Left hindlimb (tissue), 1 donor: ENCODE measurements around the gene FADS2.

Experiments used
- DNase-seq: peaks from one replicate; pipeline ENCODE4 v3.0.0-alpha.2; 2018

FADS2 gene

GRCh38 chr11:61797263-61797944, 30.7 kb upstream of the FADS2 start:
- DNase-seq, result no peak

GRCh38 chr11:61799665-61800284, 28.3 kb upstream of the FADS2 start:
- no peak for DNase-seq

- DNase-seq, result no peak
Observed at GRCh38 chr11:61800331-61801281, 27.5 kb upstream of the FADS2 start.

- no peak for DNase-seq
Observed at GRCh38 chr11:61802605-61803004, 25.5 kb upstream of the FADS2 start.

- DNase-seq, result no peak
Observed at GRCh38 chr11:61803889-61804647, 24.0 kb upstream of the FADS2 start.

- no peak for DNase-seq
Observed at GRCh38 chr11:61805146-61805545, 23.0 kb upstream of the FADS2 start.

- DNase-seq, result no peak
Observed at GRCh38 chr11:61806785-61807184, 21.3 kb upstream of the FADS2 start.

- DNase-seq, result no peak
Observed at GRCh38 chr11:61810671-61811175, 17.4 kb upstream of the FADS2 start.

- DNase-seq, result no peak
Observed at GRCh38 chr11:61811831-61812230, 16.3 kb upstream of the FADS2 start.

GRCh38 chr11:61812736-61813411, 15.2 kb upstream of the FADS2 start:
- DNase-seq, result no peak

GRCh38 chr11:61814247-61814957, 13.7 kb upstream of the FADS2 start:
- DNase-seq, result no peak

GRCh38 chr11:61814958-61815789, 12.9 kb upstream of the FADS2 start:
- peak; percentile 94 for DNase-seq

- DNase-seq, result peak; percentile 79
Observed at GRCh38 chr11:61815790-61816735, 12.0 kb upstream of the FADS2 start.

- DNase-seq, result peak; percentile 92
Observed at GRCh38 chr11:61816736-61817455, 11.2 kb upstream of the FADS2 start, which contains the start of gene FADS1. Gene FADS1 (minus strand): TSS chr11:61817003. CDS start chr11:61816929, 74 bp downstream.

GRCh38 chr11:61817471-61818202, 10.5 kb upstream of the FADS2 start:
- no peak for DNase-seq

GRCh38 chr11:61820174-61820573, 7.9 kb upstream of the FADS2 start:
- no peak for DNase-seq

- DNase-seq, result no peak
Observed at GRCh38 chr11:61826930-61827570, 1.1 kb upstream of the FADS2 start.
